ENCODE measurements around the gene KRTAP10-3.

GRCh38 chr21:44603911-44604310, 45.3 kb upstream of the KRTAP10-3 start:
- TF ChIP-seq CTCF (IDR thresholded peaks at IDR 0.05) (no peak), POLR2A (IDR thresholded peaks at IDR 0.05) (no peak)

Data from heart left ventricle (tissue), 13 donors.